CD4-positive, alpha-beta T cell treated with Interleukin-21 for 1 hour (primary cell): ENCODE measurements around the gene ZC2HC1C.
"Not testable (repeated sequence)": the region's sequence is repeated elsewhere in the genome, so short reads cannot be mapped to it uniquely, and the experiment has no call there.

ENCODE experiments used
- DNase-seq: peaks from one replicate; pipeline ENCODE4 v3.0.0-alpha.2; 2020

The ZC2HC1C gene

DNA sequence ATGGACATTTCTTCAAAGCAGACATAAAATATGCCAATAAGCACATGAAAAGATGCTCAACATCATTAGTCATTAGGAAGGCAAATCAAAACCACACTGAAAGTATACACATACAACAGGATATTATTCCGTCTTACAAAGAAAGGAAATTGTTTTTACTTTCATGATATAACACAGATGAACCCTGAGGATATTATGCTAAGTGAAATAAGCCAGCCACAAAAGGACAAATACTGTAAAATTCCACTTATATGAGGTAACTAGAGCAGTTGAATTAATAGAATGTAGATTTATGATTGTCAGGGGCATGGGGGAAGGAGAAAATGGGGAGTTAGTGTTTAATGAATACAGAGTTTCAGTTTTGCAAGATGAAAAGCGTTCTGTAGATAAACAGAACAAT, 9.8 kb upstream of the ZC2HC1C start:
- DNase-seq: no peak

DNA sequence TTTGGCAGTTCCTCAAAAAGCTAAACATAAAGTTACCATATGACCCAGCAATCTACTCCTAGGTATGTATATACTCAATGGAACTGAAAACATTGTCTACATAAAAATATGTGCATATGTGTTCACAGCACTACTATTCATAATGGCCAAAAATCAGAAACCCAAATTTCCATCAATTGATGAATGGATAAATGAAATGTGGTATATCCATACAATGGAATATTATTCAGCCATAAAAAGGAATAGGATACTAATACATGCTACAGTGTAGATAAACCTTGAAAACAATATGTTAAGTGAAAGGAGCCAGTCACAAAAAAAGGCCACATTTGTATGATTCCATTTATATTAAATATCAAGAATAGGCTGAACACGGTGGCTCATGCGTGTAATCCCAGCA, 9.0 kb upstream of the ZC2HC1C start:
- DNase-seq: no peak

DNA sequence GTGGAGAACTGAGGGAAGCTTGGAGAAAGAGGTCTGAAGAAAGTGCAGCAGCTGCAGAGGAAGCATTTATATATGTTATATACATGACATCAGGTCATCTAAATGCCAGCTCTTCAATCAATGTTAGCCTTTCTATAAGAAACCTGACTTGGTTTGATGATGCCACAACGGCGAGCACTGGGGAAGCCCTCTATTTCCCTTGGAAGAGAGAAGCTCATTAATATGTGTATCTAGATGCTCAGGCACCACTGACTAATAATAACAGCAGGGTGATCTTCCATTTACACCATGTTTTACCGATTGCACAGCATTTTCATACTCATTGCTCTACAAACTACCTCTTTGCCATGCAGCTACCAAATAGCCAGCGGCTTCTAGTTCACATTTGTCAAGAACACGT, 6.4 kb upstream of the ZC2HC1C start:
- DNase-seq: no peak

DNA sequence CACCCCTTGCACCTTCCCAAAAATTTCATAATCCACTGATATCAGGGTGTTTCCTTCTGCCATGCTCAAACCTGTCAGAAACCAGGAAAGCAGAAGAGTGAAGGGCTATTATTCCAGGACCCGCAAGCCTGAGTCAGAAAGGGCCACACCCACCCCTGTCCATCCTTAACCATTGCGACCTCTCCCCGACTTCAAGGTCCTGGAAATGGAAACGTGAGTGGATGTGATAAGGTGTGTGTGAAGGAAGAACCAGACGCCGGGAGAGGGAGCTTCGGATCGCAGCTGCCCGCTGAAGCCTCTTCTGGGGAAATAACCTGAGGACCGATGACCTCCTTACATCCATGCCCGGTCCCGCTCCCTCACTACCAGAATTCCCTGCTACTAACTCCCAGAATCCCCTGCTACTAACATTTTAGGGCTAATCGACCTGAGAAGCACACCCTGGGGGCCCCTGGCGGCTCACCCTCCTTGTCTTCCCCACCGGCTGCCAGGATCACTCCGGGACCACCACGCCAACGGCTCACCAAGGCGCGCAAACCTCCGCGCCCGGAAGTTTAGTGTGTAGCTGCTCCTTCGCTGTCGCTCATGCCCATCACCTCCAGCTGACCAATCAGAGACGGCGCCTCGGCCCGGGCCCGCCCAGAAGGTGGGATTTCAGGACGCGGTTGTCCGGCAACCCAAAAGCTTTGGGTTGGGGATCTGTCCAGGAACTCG, 5.8 kb upstream of the ZC2HC1C start, which contains the start of gene ACYP1:
ACYP1 (minus strand) TSS at position 534 of the 714 bp plus-strand sequence; CDS start at position 63, 471 bp downstream.
- peak; percentile 92 for DNase-seq

DNA sequence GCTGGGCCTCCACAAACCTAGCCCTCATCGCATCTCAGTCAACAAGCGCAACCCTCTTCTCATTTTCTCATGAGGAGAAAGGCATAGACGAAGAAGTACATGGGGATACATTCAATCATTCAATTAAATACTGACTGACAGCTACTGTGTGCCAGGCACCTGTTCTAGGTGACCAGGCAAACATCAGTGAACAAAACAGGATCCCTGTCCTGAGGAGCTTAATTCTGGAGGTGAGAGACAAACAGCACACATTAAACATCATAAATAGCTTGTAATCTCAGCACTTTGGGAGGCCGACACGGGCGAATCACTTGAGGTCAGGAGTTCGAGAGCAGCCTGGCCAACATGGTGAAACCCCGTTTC, 5.3 kb upstream of the ZC2HC1C start:
- no peak for DNase-seq

DNA sequence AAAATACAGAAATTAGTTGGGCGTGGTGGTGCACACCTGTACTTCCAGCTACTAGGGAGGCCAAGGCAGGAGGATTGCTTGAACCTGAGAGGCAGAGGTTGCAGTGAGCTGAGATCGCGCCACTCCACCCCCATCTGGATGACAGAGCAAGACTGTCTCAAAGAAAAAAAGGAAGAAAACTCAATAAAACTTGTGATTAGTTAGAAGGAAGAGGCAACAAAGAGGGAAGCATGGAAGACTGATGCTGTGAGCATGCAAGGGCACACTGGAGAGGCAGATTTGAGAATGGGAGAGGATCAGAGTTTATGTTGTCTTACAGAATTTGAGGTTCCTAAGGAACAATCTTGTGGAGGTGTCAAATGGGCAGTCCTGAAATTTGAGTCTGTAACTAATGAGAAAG, 2.8 kb upstream of the ZC2HC1C start:
- DNase-seq: no peak

DNA sequence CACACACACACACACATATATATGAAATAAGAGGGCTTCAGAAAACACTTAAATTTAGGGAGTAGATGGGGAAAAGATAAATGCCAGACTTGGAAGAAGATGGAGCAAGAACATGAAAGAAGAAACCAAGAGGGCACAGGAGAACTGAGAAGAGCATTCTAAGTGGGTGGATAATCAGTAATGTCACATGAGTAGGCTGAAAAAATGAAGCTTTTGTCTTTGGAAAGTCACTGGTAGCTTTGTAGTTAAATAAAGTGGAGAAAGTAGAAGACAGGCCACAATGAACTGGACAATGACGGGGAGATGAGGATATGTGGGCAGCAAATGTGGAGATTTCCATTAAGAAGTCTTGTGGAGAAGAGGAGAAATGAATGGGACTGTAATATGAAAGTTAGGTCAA, 2.2 kb upstream of the ZC2HC1C start:
- no peak for DNase-seq

DNA sequence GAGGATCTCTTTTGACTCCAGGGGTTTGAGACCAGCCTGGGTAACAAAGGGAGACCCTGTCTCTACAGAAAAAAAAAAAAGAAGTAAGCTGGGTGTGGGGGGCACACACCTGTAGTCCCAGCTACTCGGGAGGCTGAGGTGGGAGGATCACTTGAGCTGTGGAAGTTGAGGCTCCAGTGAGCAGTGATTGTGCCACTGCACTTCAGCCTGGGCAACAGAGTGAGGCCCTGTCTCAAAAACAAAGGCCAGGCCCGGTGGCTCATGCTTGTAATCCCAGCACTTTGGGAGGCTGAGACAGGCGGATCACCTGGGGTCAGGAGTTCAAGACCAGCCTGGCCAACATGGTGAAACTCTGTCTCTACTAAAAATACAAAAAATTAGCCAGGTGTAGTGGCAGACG, 1.7 kb upstream of the ZC2HC1C start:
- DNase-seq: not testable (repeated sequence)

DNA sequence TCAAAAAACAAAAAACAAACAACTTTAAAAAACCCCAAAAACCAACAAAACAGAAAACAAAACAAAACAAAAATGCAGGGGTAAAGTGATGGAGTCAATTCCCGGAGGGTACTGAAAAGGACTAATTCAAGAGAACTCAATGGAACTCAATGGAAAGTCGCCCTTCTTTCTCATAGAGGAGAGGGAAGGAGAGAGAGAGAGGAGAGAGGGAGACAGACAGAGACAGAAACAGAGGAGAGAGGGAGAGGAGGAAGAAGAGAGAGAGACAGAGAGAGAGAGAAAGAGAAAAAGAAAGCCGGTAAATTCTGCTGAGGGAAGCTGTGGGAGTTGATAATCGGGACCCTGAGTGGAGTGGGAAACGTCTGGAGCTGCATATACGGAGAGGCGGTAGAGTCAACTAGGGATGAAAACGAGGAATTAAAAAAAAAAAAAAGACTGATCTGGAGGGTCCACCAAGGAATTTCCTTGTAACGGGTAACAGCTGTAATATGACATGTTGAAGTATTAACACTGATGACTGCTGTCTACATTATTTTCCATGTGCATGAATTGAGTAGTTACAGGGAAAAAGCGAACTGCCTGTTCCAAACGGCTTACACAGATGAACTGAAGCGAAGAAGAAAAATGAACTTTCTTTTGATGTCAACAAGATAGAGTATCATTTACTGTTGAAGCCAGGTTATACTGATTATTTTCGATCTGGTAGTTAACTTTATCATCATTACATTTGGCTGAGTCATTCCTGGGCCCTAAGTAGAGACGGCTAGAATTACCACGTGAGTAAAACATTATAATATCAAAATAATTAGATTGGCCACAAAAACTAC, 934 bp upstream of the ZC2HC1C start:
- no peak for DNase-seq

DNA sequence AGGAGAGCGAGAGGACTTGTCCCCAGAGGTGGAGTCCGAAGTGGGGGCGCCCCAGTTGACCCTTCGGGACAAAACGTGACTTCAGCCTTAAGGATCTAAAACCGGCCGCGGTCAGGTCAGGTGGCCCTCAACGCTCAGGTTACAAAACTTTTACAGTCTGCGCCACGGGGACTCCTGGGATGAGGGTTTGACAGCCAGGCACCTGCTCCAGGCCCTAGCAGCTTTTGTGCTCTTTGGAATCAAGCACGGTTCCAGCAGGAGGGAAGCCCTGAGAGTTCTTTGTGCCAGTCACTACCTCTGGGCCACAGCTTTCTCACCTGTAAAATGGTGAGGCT, 337 bp downstream of the ZC2HC1C start:
- no peak for DNase-seq

DNA sequence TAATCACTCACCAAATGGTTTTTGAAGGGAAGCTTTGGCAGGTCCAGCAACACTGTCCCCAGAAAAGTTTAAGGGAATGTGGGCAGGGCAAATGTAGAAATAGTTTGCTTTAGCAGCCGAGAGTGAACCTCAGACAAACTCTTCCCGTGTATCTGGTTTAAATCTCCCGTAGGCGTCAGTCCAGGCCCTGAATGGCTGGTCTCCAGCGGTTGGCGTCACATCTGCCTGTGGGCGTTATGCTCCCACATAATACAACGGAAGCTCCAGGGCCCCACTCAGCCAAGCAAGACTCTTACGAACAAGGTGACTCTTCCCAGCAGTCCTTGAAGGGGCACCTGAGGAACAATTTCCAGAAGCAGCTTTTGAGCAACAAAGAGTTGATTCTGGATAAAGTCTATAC, 942 bp downstream of the ZC2HC1C start:
- DNase-seq: no peak

DNA sequence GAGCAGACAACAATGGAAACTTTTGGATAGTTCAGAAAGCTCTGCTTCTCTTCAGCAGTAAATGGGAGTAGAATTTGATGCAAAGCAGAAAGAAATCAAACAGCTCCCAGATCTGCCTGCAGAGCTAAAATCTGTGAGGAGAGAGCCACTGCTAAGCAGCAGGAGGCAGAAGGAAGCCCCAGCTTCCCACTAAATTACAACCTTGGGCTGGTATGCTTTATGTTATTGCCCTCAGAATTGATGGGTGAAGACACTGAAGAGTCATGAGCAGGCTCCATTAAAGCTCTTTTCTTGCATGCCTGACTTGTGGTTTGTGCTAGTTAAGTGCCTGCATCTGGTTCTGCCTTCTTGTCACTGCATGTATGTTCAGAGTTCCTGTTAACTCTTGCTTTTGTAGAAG, 8.4 kb downstream of the ZC2HC1C start:
- no peak for DNase-seq

DNA sequence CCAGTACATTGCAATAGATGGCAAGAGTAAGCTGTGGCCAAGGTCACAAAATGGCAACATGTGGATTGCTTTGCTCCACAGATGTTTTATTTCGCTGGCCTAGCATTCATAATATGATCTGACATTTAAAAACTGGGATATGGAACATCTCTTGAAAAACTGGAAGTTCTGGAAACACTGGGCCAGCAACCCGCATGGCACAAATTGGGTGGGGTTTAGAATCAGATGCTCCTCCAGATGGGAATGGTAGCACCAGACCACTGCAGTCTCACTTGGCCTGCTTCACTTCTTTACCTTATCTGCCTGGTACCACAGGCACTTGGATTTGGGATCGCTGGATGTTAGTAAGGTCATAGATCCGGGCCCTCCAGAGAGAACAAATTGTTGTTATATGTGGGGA, 10.1 kb downstream of the ZC2HC1C start:
- no peak for DNase-seq

DNA sequence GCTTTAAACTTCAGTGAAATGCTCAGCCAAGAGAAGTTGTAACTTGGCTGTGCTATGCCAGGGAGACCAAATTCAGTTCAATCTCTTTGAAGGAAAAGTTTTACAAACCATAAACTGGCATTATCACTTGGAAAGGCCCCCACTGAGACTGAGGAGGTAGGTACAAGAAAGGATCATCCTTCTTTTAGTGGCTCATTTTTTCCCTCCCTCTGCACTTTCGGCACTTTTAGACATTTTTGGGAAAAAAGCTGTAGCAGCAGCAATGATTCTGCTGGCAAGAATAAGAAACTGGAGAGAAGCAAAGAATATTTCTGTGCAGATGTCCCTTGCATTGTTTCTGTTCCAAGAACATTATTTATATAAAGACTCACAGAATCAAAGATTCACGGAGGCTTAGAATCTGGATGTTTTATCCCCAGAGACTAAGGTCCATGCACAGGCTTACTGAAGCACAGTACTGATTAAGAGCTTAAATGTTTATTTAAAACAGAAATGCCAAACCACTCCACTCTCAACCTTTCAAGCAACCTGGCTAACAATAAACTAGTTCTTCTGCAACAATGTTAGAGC, 12.3 kb downstream of the ZC2HC1C start:
- no peak for DNase-seq

DNA sequence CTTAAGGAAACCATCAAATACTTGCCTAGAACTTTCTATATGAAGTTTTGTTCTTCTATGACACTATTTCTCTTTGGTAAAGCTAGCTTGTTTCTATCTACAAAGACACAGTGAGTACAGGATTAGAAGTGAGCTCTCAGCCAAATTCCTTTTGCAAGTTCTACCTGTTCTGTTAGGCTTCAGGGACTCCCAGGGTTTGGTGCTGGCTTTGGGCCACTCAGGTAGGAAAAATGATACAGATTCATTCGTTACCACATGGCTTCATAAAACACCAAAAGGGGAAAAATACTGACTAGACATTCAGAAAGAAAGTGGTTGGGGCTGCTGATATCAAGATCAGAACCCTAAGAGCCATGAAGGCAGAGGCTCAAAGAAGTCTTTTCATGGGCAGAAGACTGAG, 13.8 kb downstream of the ZC2HC1C start:
- no peak for DNase-seq

DNA sequence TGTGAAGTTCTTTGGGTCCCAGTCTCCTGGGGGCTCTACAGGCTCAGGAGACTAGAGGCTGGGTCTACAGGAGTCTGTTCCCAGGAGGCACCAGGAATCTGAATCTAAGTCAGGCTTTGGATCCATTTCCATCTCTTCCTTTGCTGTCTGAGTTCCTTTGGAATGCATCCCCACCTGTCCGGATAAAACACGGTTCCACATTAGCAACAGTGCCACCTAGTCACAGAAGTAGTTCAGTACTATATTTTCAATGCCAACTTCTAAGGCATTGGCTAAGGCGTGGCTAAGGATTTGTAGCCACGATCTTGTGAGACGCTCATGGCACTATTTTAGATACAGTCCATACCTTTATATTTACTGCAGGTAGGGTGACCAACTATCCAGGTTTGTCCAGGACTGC, 15.1 kb downstream of the ZC2HC1C start:
- DNase-seq: no peak

DNA sequence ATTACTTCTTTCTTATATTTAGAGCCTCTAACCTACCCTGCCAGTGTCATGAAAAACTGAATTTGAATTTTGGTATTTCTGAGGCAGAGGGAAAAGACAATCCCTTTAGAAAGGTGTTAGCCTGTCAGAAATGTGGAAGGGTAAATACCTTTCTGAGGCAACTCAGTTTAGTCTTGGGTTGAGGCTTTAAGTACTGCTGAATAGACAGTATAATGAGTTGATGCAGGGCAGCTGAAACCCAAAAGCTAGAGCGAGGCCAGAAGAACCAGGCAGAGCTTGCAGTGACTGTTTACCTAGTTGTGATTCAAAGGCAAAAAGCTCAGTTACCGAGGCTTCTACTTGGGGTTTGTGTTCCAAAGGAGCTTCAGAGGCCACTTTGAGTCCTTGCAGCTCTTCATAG, 18.7 kb downstream of the ZC2HC1C start:
- no peak for DNase-seq

DNA sequence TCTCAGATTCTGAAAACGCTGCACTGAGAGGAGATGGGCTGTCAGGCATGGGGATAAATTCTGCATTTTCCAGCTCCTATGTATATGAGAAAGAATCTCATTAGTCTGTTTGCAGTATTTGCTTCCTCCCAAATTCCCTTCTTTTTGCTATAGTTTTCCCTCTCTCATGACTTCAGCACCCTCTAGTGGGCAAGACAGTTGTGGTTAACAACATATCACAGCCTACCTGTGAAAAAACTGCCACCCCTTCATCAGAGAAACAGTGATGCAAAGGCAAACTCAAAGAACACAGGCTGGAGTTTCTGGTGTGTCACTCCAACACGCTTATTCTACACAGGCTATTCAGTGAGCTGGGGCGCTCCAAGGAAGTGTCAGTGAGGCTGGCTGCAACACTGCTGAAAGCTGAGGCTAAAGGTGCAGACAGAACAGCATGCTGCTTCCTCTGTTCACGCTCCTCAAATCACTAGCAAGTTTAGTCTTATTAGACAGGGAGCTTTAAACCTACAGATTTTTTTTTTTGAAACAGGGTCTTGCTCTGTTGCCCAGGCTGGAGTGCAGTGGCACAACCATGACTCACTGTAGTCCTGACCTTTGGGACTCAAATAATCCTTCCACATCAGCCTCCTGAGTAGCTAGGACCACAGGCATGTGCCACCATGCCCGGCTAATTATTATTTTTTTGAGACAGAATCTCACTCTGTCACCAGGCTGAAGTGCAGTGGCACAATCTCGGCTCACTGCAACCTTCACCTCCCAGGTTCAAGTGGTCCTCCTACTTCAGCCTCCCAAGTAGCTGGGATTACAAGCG, 19.3 kb downstream of the ZC2HC1C start:
- DNase-seq: peak; percentile 69

DNA sequence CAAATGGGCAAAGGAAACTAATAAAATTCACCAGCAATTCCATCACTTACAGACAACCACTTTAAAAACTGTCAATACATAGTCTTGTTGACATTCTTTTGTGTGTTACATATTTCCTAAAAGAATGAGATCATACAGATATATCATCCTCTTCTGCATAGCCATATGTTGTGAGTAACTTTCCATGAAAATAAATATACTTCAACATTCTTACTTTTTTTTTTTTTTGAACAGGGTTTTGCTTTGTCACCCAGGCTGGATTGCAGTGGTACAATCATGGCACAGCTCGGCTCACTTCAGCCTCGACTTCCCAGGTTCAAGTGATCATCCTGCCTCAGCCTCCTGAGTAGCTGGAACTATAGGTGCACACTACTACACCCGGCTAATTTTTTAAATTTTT, 20.9 kb downstream of the ZC2HC1C start:
- no peak for DNase-seq

DNA sequence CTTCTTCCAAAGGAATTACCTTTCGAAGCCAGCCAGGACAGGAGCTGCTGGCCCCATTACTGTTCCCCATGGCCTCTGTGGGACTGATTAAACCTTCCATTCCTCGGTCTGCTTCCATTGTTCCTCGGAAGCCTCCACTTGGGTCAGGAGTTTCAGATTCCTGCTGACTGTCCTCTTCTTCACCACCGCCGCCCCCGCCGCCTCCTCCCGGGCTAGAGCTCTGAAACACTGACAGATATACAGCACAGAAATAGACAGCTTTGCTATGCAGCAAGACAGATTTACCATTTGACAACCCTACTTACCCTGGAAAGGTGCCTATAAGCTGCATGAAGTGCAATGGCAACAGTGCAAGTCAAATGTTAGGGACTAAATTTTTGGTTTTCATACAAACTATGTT, 21.8 kb downstream of the ZC2HC1C start:
- no peak for DNase-seq

DNA sequence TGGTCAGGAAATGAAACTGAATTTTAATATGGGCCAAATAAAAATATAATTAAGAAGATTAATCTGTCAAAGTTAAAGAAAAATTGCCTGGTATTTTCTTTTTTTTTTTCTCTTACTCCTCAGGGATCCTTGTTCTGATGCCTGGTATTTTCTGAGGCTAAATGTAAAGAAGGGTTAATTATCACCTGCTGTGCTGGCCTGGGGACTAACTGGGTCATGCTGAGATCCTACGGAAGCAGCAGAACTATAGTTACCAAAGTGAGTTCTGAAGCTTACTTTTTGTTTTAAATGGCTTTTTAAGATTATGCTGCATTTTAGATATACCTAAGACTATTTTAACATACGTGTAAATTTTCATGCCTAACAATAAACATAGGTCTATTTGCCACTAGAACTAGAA, 23.3 kb downstream of the ZC2HC1C start:
- no peak for DNase-seq

DNA sequence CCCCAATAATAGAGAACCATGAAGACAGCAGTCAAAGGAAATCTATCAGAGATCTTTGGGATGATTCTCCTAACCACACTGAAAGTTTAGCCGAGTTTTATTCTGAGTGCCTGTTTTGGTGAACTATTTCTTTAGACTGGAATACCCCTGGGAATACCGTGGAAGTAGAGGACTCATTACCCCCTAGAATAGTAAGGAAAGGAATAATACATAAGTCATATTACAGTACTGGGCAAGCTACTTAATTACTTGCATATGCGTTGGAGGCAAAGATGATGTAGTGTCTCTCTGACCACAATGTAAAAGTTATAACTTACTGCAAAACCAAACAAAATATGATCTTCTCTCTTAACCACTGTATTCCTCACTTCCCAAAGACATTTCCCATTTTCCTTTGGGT, 25.5 kb downstream of the ZC2HC1C start:
- no peak for DNase-seq

DNA sequence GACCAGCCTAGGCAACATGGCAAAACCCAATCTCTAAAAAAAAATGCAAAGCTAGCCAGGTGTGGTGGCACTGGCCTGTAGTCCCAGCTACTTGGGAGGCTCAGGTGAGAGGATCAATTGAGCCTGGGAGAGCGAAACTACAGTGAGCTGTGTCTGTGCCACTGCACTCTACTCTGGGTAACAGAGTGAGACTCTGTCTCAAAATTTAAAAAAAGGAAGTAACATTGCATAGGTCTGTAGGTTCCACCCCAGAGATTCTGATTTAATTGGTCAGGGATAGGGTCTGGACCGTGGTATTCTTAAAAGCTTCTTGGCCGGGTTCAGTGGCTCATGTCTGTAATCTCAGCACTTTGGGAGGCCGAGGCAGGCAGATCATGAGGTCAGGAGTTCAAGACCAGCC, 26.2 kb downstream of the ZC2HC1C start:
- no peak for DNase-seq

DNA sequence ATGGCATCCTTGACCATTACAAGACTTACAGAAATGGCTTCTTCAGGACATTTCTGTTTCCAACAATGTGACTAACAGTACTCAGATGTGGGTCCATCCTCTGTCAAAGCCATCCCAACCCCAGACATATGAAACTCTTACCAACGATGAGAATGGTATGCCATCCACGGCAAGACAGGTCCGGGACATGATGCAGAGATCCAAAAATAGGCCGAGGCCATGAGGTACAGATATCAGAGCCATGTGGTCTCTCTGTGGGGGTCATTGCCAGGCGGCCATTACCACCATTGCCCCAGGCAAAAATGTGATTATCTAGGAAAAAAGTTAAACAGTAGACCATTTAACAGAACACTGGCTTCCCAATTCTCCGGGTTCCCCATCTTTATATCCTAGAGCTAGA, 27.5 kb downstream of the ZC2HC1C start:
- DNase-seq: no peak
